OCI-LY7 (cell line): ENCODE measurements around the gene RRP36. TPM values are rescaled to one million over a fixed set of nuclear protein-coding genes. Genes with fewer than 3 reads are reported as not detected.

ENCODE experiments used
- BruUV-seq: library from RNA; stranded (reverse); fragments of 400-500 nt; replicated peaks from 2 replicates; lab custom pipeline; 2021; lab: Mats Ljungman, UMichigan
- CTCF ChIA-PET: fragments of 300-600 bp; sonication (Branson Sonifier 250); formaldehyde crosslinking; loops from one replicate; lab custom pipeline; 2022; ENCODE audit warnings: antibody characterized with exemption; ENCODE audit not compliant: unreplicated experiment; lab: Charles Lee
- POLR2A ChIA-PET: fragments of 300-600 bp; sonication (Branson Sonifier 250); formaldehyde crosslinking; loops from one replicate; lab custom pipeline; 2022; ENCODE audit warnings: antibody characterized with exemption; lab: Charles Lee
- DNase-seq: peaks from one replicate; pipeline ENCODE4 v3.0.0-alpha.2; 2015; ENCODE audit warnings: low spot score
- H2AFZ ChIP-seq: fragments of 200-600 bp; sonication (generic), shearing (Covaris generic); 2 replicates; pipeline ENCODE4 v1.6.1; 2014; ENCODE audit warnings: mild to moderate bottlenecking, antibody characterized with exemption, low read length, moderate library complexity
- H3K27ac ChIP-seq: fragments of 200-600 bp; sonication (generic); 2 replicates; pipeline ENCODE4 v1.5.1; 2014; ENCODE audit warnings: mixed run types, low read depth, mild to moderate bottlenecking, moderate library complexity, low read length, inconsistent platforms; ENCODE audit not compliant: poor library complexity, severe bottlenecking
- H3K36me3 ChIP-seq: fragments of 200-600 bp; sonication (generic); 2 replicates; pipeline ENCODE4 v1.6.1; 2014; ENCODE audit warnings: mild to moderate bottlenecking, antibody characterized with exemption, low read length, moderate library complexity, mixed read lengths; ENCODE audit not compliant: insufficient read depth
- H3K4me1 ChIP-seq: fragments of 200-600 bp; sonication (generic); 2 replicates; pipeline ENCODE4 v1.5.1; 2014; ENCODE audit warnings: mild to moderate bottlenecking, low read length; ENCODE audit not compliant: insufficient read depth, poor library complexity, severe bottlenecking
- H3K4me2 ChIP-seq: fragments of 200-600 bp; sonication (generic); 2 replicates; pipeline ENCODE4 v1.6.1; 2014; ENCODE audit warnings: mild to moderate bottlenecking, low read length
- H3K4me3 ChIP-seq: fragments of 200-600 bp; sonication (generic); 2 replicates; pipeline ENCODE4 v1.5.1; 2014; ENCODE audit warnings: mild to moderate bottlenecking, low read depth, low read length; ENCODE audit not compliant: poor library complexity, severe bottlenecking
- H3K79me2 ChIP-seq: fragments of 200-600 bp; sonication (generic); 2 replicates; pipeline ENCODE4 v1.6.1; 2016; ENCODE audit warnings: low read depth, mild to moderate bottlenecking, low read length, moderate library complexity, mixed read lengths; ENCODE audit not compliant: insufficient read depth
- H3K9me2 ChIP-seq: fragments of 200-600 bp; sonication (generic); 2 replicates; pipeline ENCODE4 v1.6.1; 2016; ENCODE audit warnings: mild to moderate bottlenecking, low read length, mixed read lengths; ENCODE audit not compliant: insufficient read depth
- H3K9me3 ChIP-seq: fragments of 200-600 bp; sonication (generic); 2 replicates; pipeline ENCODE4 v1.6.1; 2014; ENCODE audit warnings: mild to moderate bottlenecking, mixed run types, low read length, mixed read lengths
- H4K20me1 ChIP-seq: fragments of 200-600 bp; sonication (generic); 2 replicates; pipeline ENCODE4 v1.6.1; 2014; ENCODE audit warnings: mild to moderate bottlenecking, antibody characterized with exemption, low read length, moderate library complexity, mixed read lengths; ENCODE audit not compliant: insufficient read depth
- CTCF ChIP-seq: fragments of 200-600 bp; sonication (generic); conservative IDR thresholded peaks from 2 replicates; pipeline ENCODE4 v1.5.1; 2014; ENCODE audit warnings: mild to moderate bottlenecking, antibody characterized with exemption, low read length, moderate library complexity, mixed read lengths
- EZH2phosphoT487 ChIP-seq: fragments of 200-600 bp; sonication (generic); IDR thresholded peaks from 2 replicates; pipeline ENCODE4 v1.6.1; 2018; ENCODE audit warnings: low read depth, borderline replicate concordance, mild to moderate bottlenecking, mixed run types, antibody characterized with exemption, low read length, moderate library complexity, mixed read lengths
- intact Hi-C: fragments of 100-400 bp; cut with micrococcal nuclease; formaldehyde crosslinking; loops from one replicate; pipeline ENCODE4 v1.10.0; 2022; ENCODE audit not compliant: unreplicated experiment
- total RNA-seq, 2 experiments: library from RNA; depleted of rRNA in 1 of 2; stranded (reverse); fragments of >200 nt in 1 of 2; shearing (Covaris generic) in 1 of 2; gene quantifications; 2 replicates each; pipeline ENCODE4 v1.2.3, GENCODE V29; 2014 to 2022

Gene RRP36
- total RNA-seq, 2 experiments from 2014 or later: 61.1 to 75.9 TPM

GRCh38 chr6:43035495-43036194 lies 14.2 kb downstream of the RRP36 start:
- H3K9me2 ChIP-seq: no peaks in the 10 kb centered on the region

GRCh38 chr6:43036712-43037111 lies 15.3 kb downstream of the RRP36 start:
- H2AFZ ChIP-seq: no peak overlapping the region
- H3K4me3 ChIP-seq: no peak overlapping the region
- H3K36me3 ChIP-seq: peaks cover 66% of the 10 kb centered on the region
- no peaks in the 10 kb centered on the region for H3K4me1 ChIP-seq
- H3K9me2 ChIP-seq: no peaks in the 10 kb centered on the region
- intact Hi-C loops: no loop called here
- H3K9me3 ChIP-seq: no peaks in the 10 kb centered on the region
- DNase-seq: no peak
- H3K4me2 ChIP-seq: no peak overlapping the region
- ChIA-PET CTCF (no interaction called here), POLR2A (interaction anchor here (0.7 kb wide), 1 partner anchor 14 kb away, joined by 5 read pairs; no protein-coding TSS in a partner anchor)
- no peak overlapping the region for H3K27ac ChIP-seq
- no peaks in the 10 kb centered on the region for H3K79me2 ChIP-seq
- no TSS peak for BruUV-seq
- H4K20me1 ChIP-seq: no peaks in the 10 kb centered on the region
- TF ChIP-seq EZH2phosphoT487: no peak
- no peak for TF ChIP-seq CTCF

More at GRCh38 chr6:43035495-43036194, 14.2 kb downstream of the RRP36 start:
- CTCF ChIA-PET: interaction anchor here (0.5 kb wide), 1 partner anchor 693 kb away, joined by 4 read pairs; no protein-coding TSS in a partner anchor
- Histone ChIP-seq H4K20me1 (no peaks in the 10 kb centered on the region), H3K4me1 (no peaks in the 10 kb centered on the region), H2AFZ (no peak overlapping the region), H3K36me3 (peaks cover 70% of the 10 kb centered on the region), H3K4me3 (no peak overlapping the region), H3K9me3 (no peaks in the 10 kb centered on the region), H3K79me2 (no peaks in the 10 kb centered on the region), H3K4me2 (no peak overlapping the region), H3K27ac (no peak overlapping the region)
- POLR2A ChIA-PET: interaction anchor here (0.6 kb wide), 2 partner anchors 114 to 126 kb away, joined by 3 read pairs; no protein-coding TSS in a partner anchor
- BruUV-seq: no TSS peak
- intact Hi-C loops: no loop called here
- DNase-seq: no peak
- TF ChIP-seq EZH2phosphoT487 (no peak), CTCF (no peak)

GRCh38 chr6:43037197-43037596 lies 15.8 kb downstream of the RRP36 start:
- Histone ChIP-seq H4K20me1 (no peaks in the 10 kb centered on the region), H3K4me3 (no peak overlapping the region), H3K4me2 (no peak overlapping the region), H3K36me3 (peaks cover 61% of the 10 kb centered on the region), H3K9me2 (no peaks in the 10 kb centered on the region), H3K4me1 (no peaks in the 10 kb centered on the region), H2AFZ (no peak overlapping the region), H3K27ac (no peak overlapping the region), H3K79me2 (no peaks in the 10 kb centered on the region), H3K9me3 (no peaks in the 10 kb centered on the region)
- intact Hi-C loops: no loop called here
- TF ChIP-seq CTCF (no peak), EZH2phosphoT487 (no peak)
- no peak for DNase-seq
- no TSS peak for BruUV-seq
- ChIA-PET CTCF (no interaction called here), POLR2A (interaction anchor here (0.7 kb wide), 1 partner anchor 15 kb away, joined by 5 read pairs; no protein-coding TSS in a partner anchor)
